HEK293T (cell line): ENCODE measurements around the gene CDH15.

Source experiments
- CTCF ChIA-PET: fragments of 350-600 bp; formaldehyde crosslinking; extraction: SDS; loops from one replicate; lab custom pipeline; 2021; ENCODE audit warnings: antibody characterized with exemption, inconsistent platforms; lab: Yijun Ruan, JAX
- POLR2A ChIA-PET: fragments of 350-600 bp; formaldehyde crosslinking; extraction: SDS; loops from one replicate; lab custom pipeline; 2020; ENCODE audit warnings: antibody characterized with exemption, inconsistent platforms; lab: Yijun Ruan, JAX
- DNase-seq: peaks from one replicate; pipeline ENCODE4 v3.0.0; 2012; ENCODE audit warnings: mixed read lengths; ENCODE audit errors: extremely low spot score
- ARNT ChIP-seq: fragments of 450-650 bp; IDR thresholded peaks from 2 replicates; pipeline ENCODE4 v1.6.1; 2017; ENCODE audit warnings: mild to moderate bottlenecking
- BHLHE40 ChIP-seq: fragments of 450-650 bp; IDR thresholded peaks from 2 replicates; pipeline ENCODE4 v1.6.1; 2016; ENCODE audit warnings: mild to moderate bottlenecking, moderate library complexity, borderline replicate concordance
- CTBP1 ChIP-seq: fragments of 450-650 bp; IDR thresholded peaks from 2 replicates; pipeline ENCODE4 v1.6.1; 2016; ENCODE audit warnings: borderline replicate concordance
- ELF4 ChIP-seq: fragments of 450-650 bp; IDR thresholded peaks from 2 replicates; pipeline ENCODE4 v1.6.1; 2017; ENCODE audit warnings: antibody characterized with exemption
- FOXA1 ChIP-seq: fragments of 450-650 bp; IDR thresholded peaks from 2 replicates; pipeline ENCODE4 v1.6.1; 2016; ENCODE audit warnings: mild to moderate bottlenecking
- FOXK2 ChIP-seq: fragments of 450-650 bp; IDR thresholded peaks from 2 replicates; pipeline ENCODE4 v1.6.1; 2016; ENCODE audit warnings: mild to moderate bottlenecking
- FOXM1 ChIP-seq: fragments of 450-650 bp; IDR thresholded peaks from 2 replicates; pipeline ENCODE4 v1.6.1; 2017; ENCODE audit warnings: mild to moderate bottlenecking, borderline replicate concordance
- HDGF ChIP-seq: fragments of 450-650 bp; IDR thresholded peaks from 2 replicates; pipeline ENCODE4 v1.6.1; 2017; ENCODE audit warnings: antibody characterized with exemption, borderline replicate concordance
- L3MBTL2 ChIP-seq: fragments of 450-650 bp; conservative IDR thresholded peaks from 2 replicates; pipeline ENCODE4 v1.6.1; 2016; ENCODE audit warnings: mild to moderate bottlenecking
- LEF1 ChIP-seq: fragments of 450-650 bp; IDR thresholded peaks from 2 replicates; pipeline ENCODE4 v1.6.1; 2017; ENCODE audit warnings: mild to moderate bottlenecking, borderline replicate concordance
- NFRKB ChIP-seq: fragments of 450-650 bp; IDR thresholded peaks from 2 replicates; pipeline ENCODE4 v1.6.1; 2016; ENCODE audit warnings: mild to moderate bottlenecking, moderate library complexity
- SP1 ChIP-seq: fragments of 450-650 bp; IDR thresholded peaks from 2 replicates; pipeline ENCODE4 v1.6.1; 2017
- SUZ12 ChIP-seq: fragments of 450-650 bp; IDR thresholded peaks from 2 replicates; pipeline ENCODE4 v1.6.1; 2016; ENCODE audit warnings: mild to moderate bottlenecking
- TARDBP ChIP-seq: fragments of 450-650 bp; IDR thresholded peaks from 2 replicates; pipeline ENCODE4 v1.6.1; 2016
- ZNF384 ChIP-seq: fragments of 450-650 bp; IDR thresholded peaks from 2 replicates; pipeline ENCODE4 v1.6.1; 2016
- TF ChIP-seq, protein P1 (sequence below): fragments of 450-650 bp; IDR thresholded peaks from 2 replicates; pipeline ENCODE4 v1.6.1; 2016

CDH15 gene

DNA sequence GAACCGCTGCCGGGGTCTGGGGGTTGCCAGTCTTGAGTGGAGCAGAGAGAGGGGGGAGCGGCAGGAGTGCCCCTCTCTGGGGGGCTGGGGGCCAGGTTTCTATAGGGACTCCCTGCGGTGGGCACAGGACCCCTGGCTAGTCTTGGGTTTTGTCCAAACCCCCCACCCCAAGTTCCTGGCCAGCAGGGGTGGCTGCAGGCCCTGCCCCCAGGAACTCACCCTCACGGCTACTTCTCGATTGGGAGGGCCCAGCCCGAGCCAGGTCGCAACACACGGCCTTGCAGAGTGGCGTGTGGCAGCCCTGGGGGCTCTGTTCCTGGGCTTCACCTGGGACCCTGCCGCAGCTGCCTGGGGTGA lies 601 bp downstream of the CDH15 start:
- no peak for DNase-seq
- POLR2A ChIA-PET: no interaction called here
- TF ChIP-seq ELF4 (no peak), NFRKB (no peak), ZNF384 (no peak), BHLHE40 (no peak), LEF1 (no peak), TARDBP (no peak), FOXA1 (no peak), SUZ12 (no peak), CTBP1 (no peak), SP1 (no peak), FOXM1 (no peak), FOXK2 (no peak), L3MBTL2 (no peak), ARNT (no peak), HDGF (no peak)
- TF ChIP-seq, protein P1, sequence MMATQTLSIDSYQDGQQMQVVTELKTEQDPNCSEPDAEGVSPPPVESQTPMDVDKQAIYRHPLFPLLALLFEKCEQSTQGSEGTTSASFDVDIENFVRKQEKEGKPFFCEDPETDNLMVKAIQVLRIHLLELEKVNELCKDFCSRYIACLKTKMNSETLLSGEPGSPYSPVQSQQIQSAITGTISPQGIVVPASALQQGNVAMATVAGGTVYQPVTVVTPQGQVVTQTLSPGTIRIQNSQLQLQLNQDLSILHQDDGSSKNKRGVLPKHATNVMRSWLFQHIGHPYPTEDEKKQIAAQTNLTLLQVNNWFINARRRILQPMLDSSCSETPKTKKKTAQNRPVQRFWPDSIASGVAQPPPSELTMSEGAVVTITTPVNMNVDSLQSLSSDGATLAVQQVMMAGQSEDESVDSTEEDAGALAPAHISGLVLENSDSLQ: no peak
- CTCF ChIA-PET: no interaction called here

DNA sequence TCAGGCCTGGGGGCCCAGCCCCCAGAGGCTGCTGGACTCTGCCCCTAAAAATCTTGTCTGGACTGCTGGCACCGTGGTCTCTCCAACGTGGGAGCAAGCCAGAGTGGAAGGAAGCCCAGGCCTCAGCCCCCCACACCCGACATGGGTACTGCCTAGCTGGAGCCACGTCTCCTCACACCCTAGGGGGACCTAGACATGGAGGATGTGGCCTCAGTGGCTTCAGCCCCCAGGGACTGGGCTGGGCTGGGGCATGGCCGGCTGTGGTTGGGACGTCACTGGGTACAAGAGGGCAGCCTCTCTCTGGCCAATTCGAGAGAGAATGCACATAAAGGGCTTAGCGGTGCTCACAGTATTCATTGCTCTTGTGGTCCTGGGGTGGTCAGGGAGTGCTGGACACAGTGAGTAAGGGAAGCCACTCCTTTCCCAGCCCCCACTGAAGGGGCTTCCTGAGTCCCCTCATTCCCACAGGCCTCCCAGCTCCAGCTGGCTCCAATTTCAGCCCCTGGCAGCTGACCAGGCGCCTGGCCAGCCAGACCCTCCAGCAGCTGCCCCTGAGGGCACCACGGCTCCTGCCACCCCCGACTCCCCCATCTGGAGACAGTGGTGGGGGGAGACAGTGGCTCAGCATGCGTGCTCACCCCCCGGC lies 1.1 kb downstream of the CDH15 start:
- ChIA-PET POLR2A (no interaction called here), CTCF (no interaction called here)
- DNase-seq: no peak
- TF ChIP-seq LEF1 (no peak), ZNF384 (no peak), FOXK2 (no peak)

DNA sequence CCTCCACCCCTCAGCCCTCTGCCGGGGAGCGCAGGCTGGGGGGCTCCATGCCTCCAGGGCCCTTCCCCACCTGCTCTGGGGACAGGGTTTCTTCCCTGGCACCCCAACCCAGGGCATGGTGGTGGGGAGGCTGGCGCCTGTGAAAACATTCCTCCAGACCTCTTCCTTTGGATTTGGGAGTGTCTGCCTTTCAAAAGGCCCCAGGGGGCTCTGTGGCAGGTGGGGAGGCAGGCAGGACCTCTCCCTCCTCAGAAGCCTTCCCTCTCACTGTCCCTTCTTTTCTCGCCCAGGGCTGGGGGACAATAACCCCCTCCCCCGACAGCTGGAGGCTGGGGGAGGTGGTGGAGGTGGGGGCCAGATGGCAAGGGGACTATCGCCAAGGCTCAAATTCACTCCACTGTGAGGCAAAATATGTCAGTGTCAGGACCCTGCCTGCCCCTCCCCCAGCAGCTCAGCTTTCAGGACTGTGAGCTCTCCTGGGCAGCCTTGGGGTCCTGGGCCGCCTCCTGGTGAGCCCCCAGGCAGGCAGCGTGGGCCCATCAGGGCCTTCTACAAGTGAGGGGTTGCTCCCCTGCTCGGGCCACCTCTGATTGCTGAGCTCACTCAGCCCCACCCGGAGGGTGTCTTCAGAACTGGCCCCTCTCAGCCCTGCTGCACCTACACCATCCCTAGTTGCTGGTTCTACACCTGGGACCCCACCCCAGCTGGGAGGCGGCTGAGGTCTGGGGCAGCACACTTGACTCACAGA lies 1.8 kb downstream of the CDH15 start:
- POLR2A ChIA-PET: no interaction called here
- no peak for DNase-seq
- TF ChIP-seq TARDBP (no peak), LEF1 (no peak), ELF4 (no peak), NFRKB (no peak), BHLHE40 (no peak), HDGF (no peak), ARNT (no peak), SUZ12 (no peak), L3MBTL2 (no peak), FOXM1 (no peak), CTBP1 (no peak), ZNF384 (no peak), FOXA1 (no peak), SP1 (no peak), FOXK2 (no peak)
- TF ChIP-seq, protein P1: no peak
- CTCF ChIA-PET: no interaction called here

DNA sequence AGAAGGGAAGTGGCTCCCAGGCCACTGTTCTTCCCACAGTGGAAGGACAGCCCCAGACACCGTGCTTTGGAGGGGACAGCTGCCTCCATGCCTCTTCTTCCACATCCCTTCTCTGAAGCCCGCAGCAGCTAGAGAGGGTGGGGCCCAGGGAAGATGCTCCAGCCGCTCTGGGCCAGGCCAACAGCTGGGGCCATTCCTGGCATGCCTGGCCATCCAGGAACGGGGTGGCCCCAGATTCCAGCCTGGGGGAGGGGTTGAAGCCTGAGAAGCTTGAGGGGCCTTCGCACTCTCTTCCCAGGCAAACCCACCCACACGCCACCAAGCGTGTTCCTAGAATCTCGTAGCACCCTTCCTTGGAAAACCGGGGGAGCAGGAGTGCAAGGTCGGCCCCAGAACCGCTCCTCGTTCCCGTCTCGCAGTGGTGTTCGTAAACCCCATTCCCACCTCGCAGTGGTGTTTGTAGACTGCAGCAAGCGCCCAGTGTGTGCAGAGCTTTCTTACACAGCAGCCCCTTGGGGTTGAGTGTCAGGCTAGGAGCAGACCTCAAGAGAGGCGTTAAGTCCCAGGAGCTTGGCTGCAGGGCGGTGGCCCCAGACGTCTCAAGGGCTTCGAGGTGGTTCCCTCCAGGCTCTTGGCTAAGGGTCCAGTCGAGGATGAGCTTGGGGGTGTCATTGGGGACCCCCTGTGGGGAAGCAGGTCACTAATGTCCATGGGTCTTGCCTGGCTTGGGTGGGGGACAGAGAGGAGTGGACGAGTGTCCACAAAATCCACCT lies 2.7 kb downstream of the CDH15 start:
- POLR2A ChIA-PET: no interaction called here

DNA sequence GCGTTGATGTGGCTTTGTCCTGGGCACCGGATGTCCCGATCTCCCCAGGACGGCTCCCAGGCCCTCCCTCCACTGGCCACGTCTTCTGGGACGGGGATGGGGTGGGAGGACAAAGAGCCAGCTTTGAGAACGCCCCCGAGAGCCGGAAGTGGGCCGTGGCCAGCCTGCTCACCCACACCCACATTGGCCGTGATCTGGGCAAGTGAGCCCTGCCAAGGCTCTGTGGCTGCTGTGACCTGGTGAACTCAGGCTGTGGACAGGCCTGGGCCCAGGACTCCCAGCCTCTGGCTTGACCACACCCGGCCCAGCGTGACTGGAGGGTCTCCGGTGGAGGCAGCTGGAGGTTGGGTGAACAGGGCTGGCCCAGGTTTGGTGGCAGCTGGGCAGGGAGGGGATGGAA lies 3.3 kb downstream of the CDH15 start:
- TF ChIP-seq FOXM1: no peak
- no peak for TF ChIP-seq BHLHE40
- TF ChIP-seq TARDBP: no peak
- TF ChIP-seq NFRKB: no peak
- no peak for TF ChIP-seq ZNF384
- no peak for TF ChIP-seq CTBP1
- no peak for TF ChIP-seq HDGF
- no peak for TF ChIP-seq FOXA1
- TF ChIP-seq L3MBTL2: no peak
- TF ChIP-seq SP1: no peak
- TF ChIP-seq ARNT: no peak
- no peak for TF ChIP-seq FOXK2
- TF ChIP-seq LEF1: no peak
- TF ChIP-seq SUZ12: no peak
- no peak for TF ChIP-seq ELF4
- TF ChIP-seq, protein P1: no peak
- no peak for DNase-seq
- CTCF ChIA-PET: no interaction called here
- POLR2A ChIA-PET: no interaction called here

More for the DNA sequence above, 2.7 kb downstream of the CDH15 start:
- TF ChIP-seq ARNT (no peak), BHLHE40 (no peak), ELF4 (no peak), L3MBTL2 (no peak), NFRKB (no peak), HDGF (no peak), FOXM1 (no peak), LEF1 (no peak), ZNF384 (no peak), SUZ12 (no peak), FOXA1 (no peak), CTBP1 (no peak), TARDBP (no peak), SP1 (no peak)
- TF ChIP-seq, protein P1: no peak
- CTCF ChIA-PET: no interaction called here
- DNase-seq: no peak
